Measurements from ENCODE around the gene PRC1.

- TF ChIP-seq CTCF (IDR thresholded peaks at IDR 0.05) (no peak), POLR2A (IDR thresholded peaks at IDR 0.05) (no peak), EP300 (IDR thresholded peaks at IDR 0.05) (no peak), POLR2AphosphoS5 (IDR thresholded peaks at IDR 0.05) (no peak)
Observed at GRCh38 chr15:91039996-91040395, 45.7 kb upstream of the PRC1 start.

Measured in sigmoid colon (tissue), 4 donors.